ENCODE measurements around the gene SEC14L6. TPM values are rescaled to one million over a fixed set of nuclear protein-coding genes. Genes with fewer than 3 reads are reported as not detected.

The SEC14L6 gene
- total RNA-seq, 1 experiment from 2014 or later, result not detected

- in situ Hi-C loops (cut with HindIII; ENCODE audit: low sequenced_read_pairs), result no loop called here
- DNase-seq (ENCODE audit: low spot score), result no peak
Observed at GRCh38 chr22:30474683-30475424, 71.7 kb downstream of the SEC14L6 start.

DNA sequence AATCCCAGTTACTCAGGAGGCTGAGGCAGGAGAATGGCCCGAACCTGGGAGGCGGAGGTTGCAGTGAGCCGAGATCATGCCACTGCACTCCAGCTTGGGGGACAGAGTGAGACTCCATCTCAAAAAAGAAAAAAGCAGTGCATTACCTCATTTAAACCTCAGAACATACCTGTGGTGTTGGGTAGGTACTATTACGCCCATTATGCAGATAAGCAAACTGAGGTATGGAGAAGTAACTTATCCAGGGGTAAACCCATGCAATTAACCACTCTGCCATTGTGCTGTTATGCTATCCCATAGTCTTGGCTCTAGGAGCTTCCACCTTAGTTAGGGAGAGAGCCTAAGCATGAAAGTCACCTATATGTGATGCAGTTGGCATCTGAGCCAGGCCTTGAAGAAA, 72.4 kb downstream of the SEC14L6 start:
- no peak for DNase-seq (ENCODE audit: low spot score)
- in situ Hi-C loops (cut with HindIII; ENCODE audit: low sequenced_read_pairs), result no loop called here

DNA sequence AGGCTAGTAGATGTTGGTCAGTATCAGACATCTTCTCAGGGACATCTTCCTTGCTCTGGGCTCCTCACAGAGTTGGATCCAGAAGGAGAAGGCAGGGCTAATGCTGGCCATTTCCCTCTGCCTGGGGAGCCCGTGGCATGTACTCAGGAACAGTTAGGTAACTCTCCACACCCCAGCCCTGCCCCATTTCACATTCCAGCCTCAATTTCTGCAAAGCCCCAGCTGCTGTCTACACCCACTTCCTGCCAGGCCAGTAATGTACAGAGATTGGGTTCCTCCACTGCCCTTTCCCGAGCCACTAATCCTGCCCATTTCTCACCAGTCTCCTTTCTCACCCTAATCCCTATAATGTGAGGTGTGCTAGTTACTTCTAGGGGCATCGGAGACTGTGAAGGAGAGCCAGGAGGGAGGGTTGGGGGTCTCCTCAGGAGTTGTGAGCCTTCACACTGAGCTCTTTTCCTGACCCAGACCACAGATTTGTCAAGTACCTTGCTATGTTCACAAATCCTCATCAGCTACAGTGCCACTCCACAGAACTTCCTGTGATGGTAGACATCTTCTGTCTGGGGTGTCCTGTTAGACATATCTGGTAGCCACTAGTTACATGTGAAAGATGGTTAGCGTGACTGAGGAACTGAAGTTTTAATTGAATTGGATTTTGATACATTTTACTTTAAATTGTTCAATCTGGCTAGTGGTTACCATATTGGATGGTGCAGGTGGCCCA, 73.4 kb downstream of the SEC14L6 start:
- no peak for DNase-seq (ENCODE audit: low spot score)
- in situ Hi-C loops (cut with HindIII; ENCODE audit: low sequenced_read_pairs), result no loop called here

Other genes with a start within 250 kb of the SEC14L6 start
- gene TBC1D10A, start 219.8 kb downstream of the SEC14L6 start, total RNA-seq (2014; rRNA removed; shearing (Covaris generic)), result 12.8 and 31.0 TPM in 2 replicates
- gene SF3A1, start 189.8 kb downstream of the SEC14L6 start, total RNA-seq (2014; rRNA removed; shearing (Covaris generic)), result 16.5 and 25.5 TPM in 2 replicates
- gene CCDC157, start 189.7 kb downstream of the SEC14L6 start, total RNA-seq (2014; rRNA removed; shearing (Covaris generic)), result 1.8 and 2.9 TPM in 2 replicates
- 20.5 and 23.2 TPM in 2 replicates for gene RNF215, start 159.3 kb downstream of the SEC14L6 start, total RNA-seq (2014; rRNA removed; shearing (Covaris generic))
- gene SEC14L2, start 149.7 kb downstream of the SEC14L6 start, total RNA-seq (2014; rRNA removed; shearing (Covaris generic)), result 13.1 and 15.8 TPM in 2 replicates
- 79.7 and 96.7 TPM in 2 replicates for gene MTFP1, start 121.0 kb downstream of the SEC14L6 start, total RNA-seq (2014; rRNA removed; shearing (Covaris generic))
- gene SEC14L3, start 74.7 kb downstream of the SEC14L6 start, total RNA-seq (2014; rRNA removed; shearing (Covaris generic)), result not detected in 2 replicates
- gene SEC14L4, start 41.0 kb downstream of the SEC14L6 start, total RNA-seq (2014; rRNA removed; shearing (Covaris generic)), result not detected in 2 replicates
- 3.9 TPM in 1 of 2 replicates, not detected in the other for gene GAL3ST1, start 27.9 kb upstream of the SEC14L6 start, total RNA-seq (2014; rRNA removed; shearing (Covaris generic))
- gene PES1, start 45.2 kb upstream of the SEC14L6 start, total RNA-seq (2014; rRNA removed; shearing (Covaris generic)), result 133 and 162 TPM in 2 replicates
- 12.9 and 17.1 TPM in 2 replicates for gene TCN2, start 60.4 kb upstream of the SEC14L6 start, total RNA-seq (2014; rRNA removed; shearing (Covaris generic))
- gene SLC35E4, start 89.0 kb upstream of the SEC14L6 start, total RNA-seq (2014; rRNA removed; shearing (Covaris generic)), result 6.3 and 15.5 TPM in 2 replicates
- gene DUSP18, start 121.1 kb upstream of the SEC14L6 start, total RNA-seq (2014; rRNA removed; shearing (Covaris generic)), result 4.5 and 5.1 TPM in 2 replicates
- gene OSBP2, start 148.1 kb upstream of the SEC14L6 start, total RNA-seq (2014; rRNA removed; shearing (Covaris generic)), result 3.0 and 4.4 TPM in 2 replicates

Measured in G401 (cell line).